CD14-positive monocyte (primary cell): ENCODE measurements around the gene IGFN1. TPM values are rescaled to one million over a fixed set of nuclear protein-coding genes. Genes with fewer than 3 reads are reported as not detected.

Experiments used
- DNase-seq, 3 donors: peaks; one replicate each; pipeline ENCODE4 v3.0.0-alpha.2; 2011 to 2022
- H2AFZ ChIP-seq: 2 replicates; pipeline ENCODE4 v1.6.0; 2012; ENCODE audit warnings: mild to moderate bottlenecking, low read depth, low read length, inconsistent platforms; ENCODE audit not compliant: insufficient read depth, poor library complexity, severe bottlenecking
- H3K27ac ChIP-seq, 2 donors: 1 replicate in 1 of 2; 2 replicates in 1 of 2; pipeline ENCODE4 v1.5.1; 2012 to 2013; ENCODE audit warnings: low read length in 2 of 2, control low read depth in 1 of 2, inconsistent platforms in 1 of 2, low read depth in 1 of 2, mild to moderate bottlenecking in 1 of 2
- H3K27me3 ChIP-seq, 2 donors: one replicate each; pipeline versions ENCODE4 v1.6.0 to v1.6.1; 2011 to 2013; ENCODE audit warnings: low read length in 2 of 2; ENCODE audit not compliant: control insufficient read depth in 2 of 2, insufficient read depth in 2 of 2
- H3K36me3 ChIP-seq, 2 donors: replicated peaks in 1 of 2; 1 replicate in 1 of 2; 2 replicates in 1 of 2; pipeline versions ENCODE4 v1.5.1 to v1.6.1; 2012 to 2013; ENCODE audit warnings: low read length in 2 of 2, control low read depth in 1 of 2, inconsistent platforms in 1 of 2, mild to moderate bottlenecking in 1 of 2; ENCODE audit not compliant: insufficient read depth in 2 of 2, control insufficient read depth in 1 of 2
- H3K4me1 ChIP-seq, 2 donors: 1 replicate in 1 of 2; 2 replicates in 1 of 2; pipeline versions ENCODE4 v1.5.1 to v1.6.1; 2012 to 2013; ENCODE audit warnings: low read length in 2 of 2, control low read depth in 1 of 2, inconsistent platforms in 1 of 2, mild to moderate bottlenecking in 1 of 2, moderate library complexity in 1 of 2; ENCODE audit not compliant: insufficient read depth in 2 of 2, control insufficient read depth in 1 of 2
- H3K4me2 ChIP-seq: replicated peaks from 2 replicates; pipeline ENCODE3; 2012; ENCODE audit warnings: low read length, moderate library complexity, mild to moderate bottlenecking; ENCODE audit not compliant: poor library complexity, severe bottlenecking; ENCODE audit errors: extremely low read depth
- H3K4me3 ChIP-seq, 3 experiments: fragments of 200-600 bp in 1 of 3; sonication (generic) in 1 of 3; replicated peaks in 1 of 3; 1 replicate in 2 of 3; 2 replicates in 1 of 3; pipeline ENCODE4 v1.5.1; 2011 to 2013; ENCODE audit warnings: low read length in 3 of 3, mild to moderate bottlenecking in 3 of 3, control low read depth in 2 of 3, low read depth in 2 of 3, inconsistent platforms in 1 of 3, moderate library complexity in 1 of 3
- H3K79me2 ChIP-seq: 2 replicates; pipeline ENCODE4 v1.6.0; 2012; ENCODE audit warnings: mild to moderate bottlenecking, control low read depth, inconsistent platforms, low read length, moderate library complexity; ENCODE audit not compliant: insufficient read depth
- H3K9ac ChIP-seq: 2 replicates; pipeline ENCODE4 v1.6.0; 2017; ENCODE audit warnings: low read length, mild to moderate bottlenecking; ENCODE audit not compliant: insufficient read depth, poor library complexity, severe bottlenecking
- H3K9me3 ChIP-seq, 2 donors: replicated peaks in 1 of 2; 1 replicate in 1 of 2; 2 replicates in 1 of 2; pipeline versions ENCODE4 v1.5.1 to v1.6.1; 2012 to 2013; ENCODE audit warnings: low read length in 2 of 2, control low read depth in 1 of 2; ENCODE audit not compliant: control insufficient read depth in 1 of 2, insufficient read depth in 1 of 2
- H4K20me1 ChIP-seq: 2 replicates; pipeline ENCODE4 v1.6.0; 2012; ENCODE audit warnings: mild to moderate bottlenecking, low read length, control low read depth, moderate library complexity; ENCODE audit not compliant: insufficient read depth
- H3K27ac Mint-ChIP-seq, 7 donors: one replicate each; pipeline ENCODE4 v1.8.0; 2020; ENCODE audit warnings: mild to moderate bottlenecking in 7 of 7, mixed read lengths in 7 of 7, moderate library complexity in 6 of 7, inconsistent platforms in 2 of 7
- H3K27me3 Mint-ChIP-seq, 3 donors: one replicate each; pipeline ENCODE4 v1.8.0; 2021 to 2022; ENCODE audit warnings: low read depth in 3 of 3, mild to moderate bottlenecking in 3 of 3, mixed read lengths in 3 of 3, moderate library complexity in 3 of 3, inconsistent platforms in 1 of 3
- H3K36me3 Mint-ChIP-seq, 2 donors: one replicate each; pipeline ENCODE4 v1.8.0; 2020; ENCODE audit warnings: mixed read lengths in 2 of 2, inconsistent platforms in 1 of 2, mild to moderate bottlenecking in 1 of 2
- H3K4me1 Mint-ChIP-seq: one replicate; pipeline ENCODE4 v1.8.0; 2020; ENCODE audit warnings: mild to moderate bottlenecking, mixed read lengths
- H3K4me3 Mint-ChIP-seq, 2 donors: one replicate each; pipeline ENCODE4 v1.8.0; 2020; ENCODE audit warnings: mild to moderate bottlenecking in 2 of 2, mixed read lengths in 2 of 2, moderate library complexity in 1 of 2
- H3K9me3 Mint-ChIP-seq, 7 donors: one replicate each; pipeline ENCODE4 v1.8.0; 2020 to 2022; ENCODE audit warnings: mixed read lengths in 7 of 7, mild to moderate bottlenecking in 6 of 7, moderate library complexity in 6 of 7, inconsistent platforms in 2 of 7
- WGBS: methylation state at CpG from one replicate; pipeline ENCODE4 v1.1.5; 2013; ENCODE audit warnings: missing lambda C conversion rate; ENCODE audit not compliant: insufficient coverage; 5-methylcytosine and 5-hydroxymethylcytosine counted together
- intact Hi-C, 2 donors: fragments of 100-400 bp; cut with micrococcal nuclease; formaldehyde crosslinking; loops; one replicate each; pipeline versions ENCODE4 v1.15.0 to v1.15.1; 2023
- polyA plus RNA-seq, 3 donors: library from polyadenylated mRNA; depleted of rRNA in 1 of 3; unstranded in 2 of 3; stranded (reverse) in 1 of 3; fragments of 300-500 nt in 2 of 3; fragments of >200 nt in 1 of 3; fragmentation: Illumina TruSeq in 2 of 3; gene quantifications; 1 replicate in 2 of 3; 2 replicates in 1 of 3; pipeline ENCODE4 v1.2.3, GENCODE V29; 2012 to 2021
- TF ChIP-seq, protein P1 (sequence below): fragments of 200-600 bp; IDR thresholded peaks from one replicate; pipeline ENCODE4 v1.8.0; 2022; ENCODE audit warnings: antibody characterized with exemption, mild to moderate bottlenecking

Gene IGFN1
- polyA plus RNA-seq, 3 donors = not detected

DNA sequence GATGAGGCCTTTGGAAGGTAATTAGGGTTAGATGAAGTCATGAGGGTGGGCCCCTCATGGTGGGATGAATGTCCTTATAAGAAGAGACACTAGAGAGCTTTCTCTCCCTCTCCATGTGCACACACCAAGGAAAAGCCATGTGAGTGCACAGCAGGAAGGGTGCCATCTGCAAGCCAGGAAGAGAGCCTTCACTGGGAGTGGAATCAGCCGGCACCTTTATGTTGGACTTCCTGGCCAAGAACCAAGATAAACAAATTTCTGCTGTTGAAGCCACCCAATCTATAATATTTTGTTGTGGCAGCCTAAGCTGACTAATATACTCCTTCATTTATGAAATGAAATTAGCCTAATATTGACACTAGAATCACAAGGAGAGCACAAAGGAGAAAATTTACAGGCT, 54.5 kb downstream of the IGFN1 start:
- Mint-ChIP-seq H3K4me1 (peaks cover 13% of the 10 kb centered on the region), H3K9me3 (peaks cover 0 to 8% (median 3%) of the 10 kb centered on the region in 7 donors), H3K27ac (no peak overlapping the region), H3K27me3 (peaks cover 7 to 14% (median 12%) of the 10 kb centered on the region in 3 donors), H3K36me3 (no peaks in the 10 kb centered on the region), H3K4me3 (no peak overlapping the region)
- H3K4me2 ChIP-seq = no peak overlapping the region
- H2AFZ ChIP-seq = no peak overlapping the region
- H3K79me2 ChIP-seq = no peaks in the 10 kb centered on the region
- intact Hi-C loops = no loop called here
- WGBS = 17% methylated on average over 1 of the region's 1 CpG
- TF ChIP-seq, protein P1, sequence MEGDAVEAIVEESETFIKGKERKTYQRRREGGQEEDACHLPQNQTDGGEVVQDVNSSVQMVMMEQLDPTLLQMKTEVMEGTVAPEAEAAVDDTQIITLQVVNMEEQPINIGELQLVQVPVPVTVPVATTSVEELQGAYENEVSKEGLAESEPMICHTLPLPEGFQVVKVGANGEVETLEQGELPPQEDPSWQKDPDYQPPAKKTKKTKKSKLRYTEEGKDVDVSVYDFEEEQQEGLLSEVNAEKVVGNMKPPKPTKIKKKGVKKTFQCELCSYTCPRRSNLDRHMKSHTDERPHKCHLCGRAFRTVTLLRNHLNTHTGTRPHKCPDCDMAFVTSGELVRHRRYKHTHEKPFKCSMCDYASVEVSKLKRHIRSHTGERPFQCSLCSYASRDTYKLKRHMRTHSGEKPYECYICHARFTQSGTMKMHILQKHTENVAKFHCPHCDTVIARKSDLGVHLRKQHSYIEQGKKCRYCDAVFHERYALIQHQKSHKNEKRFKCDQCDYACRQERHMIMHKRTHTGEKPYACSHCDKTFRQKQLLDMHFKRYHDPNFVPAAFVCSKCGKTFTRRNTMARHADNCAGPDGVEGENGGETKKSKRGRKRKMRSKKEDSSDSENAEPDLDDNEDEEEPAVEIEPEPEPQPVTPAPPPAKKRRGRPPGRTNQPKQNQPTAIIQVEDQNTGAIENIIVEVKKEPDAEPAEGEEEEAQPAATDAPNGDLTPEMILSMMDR = no peak
- H3K27me3 ChIP-seq = peaks cover 8 to 20% of the 10 kb centered on the region in 2 donors
- H3K4me1 ChIP-seq = peaks cover 0 to 10% of the 10 kb centered on the region in 2 donors
- no peak for DNase-seq
- no peak overlapping the region for H3K27ac ChIP-seq
- H3K9me3 ChIP-seq = no peaks in the 10 kb centered on the region
- no peak overlapping the region for H3K9ac ChIP-seq
- no peak overlapping the region for H3K4me3 ChIP-seq
- H3K36me3 ChIP-seq = no peaks in the 10 kb centered on the region
- H4K20me1 ChIP-seq = no peaks in the 10 kb centered on the region

DNA sequence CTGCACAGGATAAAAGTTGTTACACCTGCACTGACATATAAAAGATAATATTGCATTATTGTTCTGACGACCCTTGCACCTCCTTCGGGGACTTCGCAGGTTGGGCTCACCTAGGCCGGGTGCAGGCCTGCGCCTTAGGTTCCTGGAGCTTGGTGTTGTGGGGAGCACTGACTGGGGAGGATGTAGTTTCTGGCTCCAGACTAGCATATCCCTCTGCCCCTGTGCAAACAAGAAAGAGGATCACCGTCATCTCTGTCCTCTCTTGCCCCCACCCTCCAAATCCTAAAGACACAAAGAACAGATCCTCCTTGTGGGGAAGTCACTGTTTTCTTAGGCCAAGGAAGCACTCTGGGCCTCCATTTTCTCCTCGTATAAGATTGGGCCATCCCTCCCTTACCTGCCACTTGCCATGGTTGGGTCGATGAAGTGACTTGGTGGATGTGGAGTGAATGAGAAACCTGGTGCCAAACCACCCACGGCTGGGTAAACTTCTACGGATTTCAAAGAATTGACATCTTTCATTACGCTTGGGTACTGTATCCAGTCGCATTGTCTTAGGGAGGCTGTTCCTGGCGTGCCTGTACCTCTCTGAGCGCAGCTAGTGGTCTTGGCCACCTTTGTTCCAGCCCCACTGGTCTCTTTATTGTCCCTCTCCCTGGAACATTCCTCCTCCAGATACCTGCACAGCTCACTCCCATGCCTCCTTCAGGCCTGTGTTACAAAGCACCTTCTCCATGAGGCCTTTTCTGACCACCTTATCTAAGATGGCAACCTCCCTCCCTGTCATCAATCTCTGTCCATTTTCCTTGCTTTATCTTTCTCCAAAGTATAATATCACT, 58.3 kb downstream of the IGFN1 start:
- Histone ChIP-seq H3K4me2 (no peak overlapping the region), H2AFZ (no peak overlapping the region), H3K27me3 (peaks cover 8 to 20% of the 10 kb centered on the region in 2 donors), H3K36me3 (no peaks in the 10 kb centered on the region), H3K79me2 (no peaks in the 10 kb centered on the region), H3K4me3 (no peak overlapping the region), H3K9me3 (no peaks in the 10 kb centered on the region), H3K4me1 (no peaks in the 10 kb centered on the region), H3K27ac (no peak overlapping the region), H3K9ac (no peak overlapping the region), H4K20me1 (no peaks in the 10 kb centered on the region)
- no peaks in the 10 kb centered on the region for H3K9me3 Mint-ChIP-seq
- no peaks in the 10 kb centered on the region for H3K4me1 Mint-ChIP-seq
- DNase-seq = no peak
- 97% methylated on average over 6 of the region's 14 CpGs for WGBS
- peaks cover 6 to 11% (median 7%) of the 10 kb centered on the region in 3 donors for H3K27me3 Mint-ChIP-seq
- intact Hi-C loops = no loop called here
- no peaks in the 10 kb centered on the region for H3K36me3 Mint-ChIP-seq
- H3K4me3 Mint-ChIP-seq = no peak overlapping the region
- TF ChIP-seq, protein P1 = no peak
- H3K27ac Mint-ChIP-seq = no peak overlapping the region
